ENCODE results near the gene GALNT14. TPM values are rescaled to one million over a fixed set of nuclear protein-coding genes. Genes with fewer than 3 reads are reported as not detected.
"Not testable (repeated sequence)": the region's sequence is repeated elsewhere in the genome, so short reads cannot be mapped to it uniquely, and the experiment has no call there.

GALNT14 gene
- total and polyA plus RNA-seq, 4 donors, result 0.85 to 2.8 (median 2.4) TPM

GRCh38 chr2:30910686-30911085 is 227.6 kb downstream of the GALNT14 start:
- no peaks in the 10 kb centered on the region for H3K4me1 ChIP-seq (ENCODE audit: control insufficient read depth in 5 of 5, insufficient read depth in 5 of 5, low read length in 5 of 5)
- no peak for DNase-seq
- no peak overlapping the region for H3K9ac ChIP-seq (ENCODE audit: insufficient read depth in 1 of 2, low read length in 2 of 2)
- H3K27ac ChIP-seq (ENCODE audit: low read depth in 1 of 2, low read length in 1 of 2), result no peak overlapping the region
- no peaks in the 10 kb centered on the region for H3K27me3 ChIP-seq (ENCODE audit: control insufficient read depth in 3 of 3, insufficient read depth in 3 of 3, low read length in 2 of 3)
- ATAC-seq (ENCODE audit: insufficient read depth, low FRiP score), result no peak
- H3K36me3 ChIP-seq (ENCODE audit: control insufficient read depth in 4 of 4, insufficient read depth in 4 of 4, low read length in 4 of 4), result no peaks in the 10 kb centered on the region
- H3K9me3 ChIP-seq (ENCODE audit: control insufficient read depth in 4 of 4, insufficient read depth in 3 of 4, low read length in 3 of 4), result peaks cover 0 to 3% (median 0%) of the 10 kb centered on the region in 4 donors
- TF ChIP-seq CTCF (IDR thresholded peaks at IDR 0.05; ENCODE audit: control extremely low read depth, extremely low read depth), result no peak
- no peak overlapping the region for H3K4me3 ChIP-seq
- WGBS, 2 donors, result 96 to 97% methylated on average over 7 of the region's 7 CpGs

GRCh38 chr2:30904437-30904836 is 233.8 kb downstream of the GALNT14 start:
- not testable (repeated sequence) for H3K4me3 ChIP-seq; H3K9me3 ChIP-seq (ENCODE audit: control insufficient read depth in 4 of 4, insufficient read depth in 3 of 4, low read length in 3 of 4); H3K36me3 ChIP-seq (ENCODE audit: control insufficient read depth in 4 of 4, insufficient read depth in 4 of 4, low read length in 4 of 4); H3K9ac ChIP-seq (ENCODE audit: insufficient read depth in 1 of 2, low read length in 2 of 2); DNase-seq; ATAC-seq (ENCODE audit: insufficient read depth, low FRiP score); H3K27me3 ChIP-seq (ENCODE audit: control insufficient read depth in 3 of 3, insufficient read depth in 3 of 3, low read length in 2 of 3); H3K27ac ChIP-seq (ENCODE audit: low read depth in 1 of 2, low read length in 1 of 2)
- WGBS, 2 donors, result 78 to 97% methylated on average over 10 to 14 of the region's 14 CpGs
- peaks cover 0 to 15% (median 4%) of the 10 kb centered on the region in 5 donors for H3K4me1 ChIP-seq (ENCODE audit: control insufficient read depth in 5 of 5, insufficient read depth in 5 of 5, low read length in 5 of 5)

- TF ChIP-seq CTCF (IDR thresholded peaks at IDR 0.05; ENCODE audit: control extremely low read depth, extremely low read depth), result no peak
These were observed 234.9 kb downstream of the GALNT14 start for GRCh38 chr2:30903326-30903725.

GRCh38 chr2:30900381-30900780 is 237.9 kb downstream of the GALNT14 start:
- DNase-seq (peak; percentile 69 to 93 (median 92)), ATAC-seq (ENCODE audit: insufficient read depth, low FRiP score) (no peak)
- WGBS, 2 donors, result 72 to 88% methylated on average over 5 of the region's 5 CpGs
- no peak overlapping the region for H3K27ac ChIP-seq (ENCODE audit: low read depth in 1 of 2, low read length in 1 of 2)
- no peak overlapping the region for H3K9ac ChIP-seq (ENCODE audit: insufficient read depth in 1 of 2, low read length in 2 of 2)
- no peak overlapping the region for H3K4me3 ChIP-seq
- H3K9me3 ChIP-seq (ENCODE audit: control insufficient read depth in 4 of 4, insufficient read depth in 3 of 4, low read length in 3 of 4), result peaks cover 0 to 6% (median 0%) of the 10 kb centered on the region in 4 donors
- H3K4me1 ChIP-seq (ENCODE audit: control insufficient read depth in 5 of 5, insufficient read depth in 5 of 5, low read length in 5 of 5), result peaks cover 0 to 16% (median 4%) of the 10 kb centered on the region in 5 donors
- peaks cover 0 to 11% (median 0%) of the 10 kb centered on the region in 3 donors for H3K27me3 ChIP-seq (ENCODE audit: control insufficient read depth in 3 of 3, insufficient read depth in 3 of 3, low read length in 2 of 3)
- H3K36me3 ChIP-seq (ENCODE audit: control insufficient read depth in 4 of 4, insufficient read depth in 4 of 4, low read length in 4 of 4), result no peaks in the 10 kb centered on the region
- no peak for TF ChIP-seq CTCF (IDR thresholded peaks at IDR 0.05; ENCODE audit: control extremely low read depth, extremely low read depth)

More at GRCh38 chr2:30903326-30903725, 234.9 kb downstream of the GALNT14 start:
- Histone ChIP-seq H3K27me3 (ENCODE audit: control insufficient read depth in 3 of 3, insufficient read depth in 3 of 3, low read length in 2 of 3) (no peaks in the 10 kb centered on the region), H3K36me3 (ENCODE audit: control insufficient read depth in 4 of 4, insufficient read depth in 4 of 4, low read length in 4 of 4) (no peaks in the 10 kb centered on the region), H3K4me3 (no peak overlapping the region), H3K27ac (ENCODE audit: low read depth in 1 of 2, low read length in 1 of 2) (no peak overlapping the region), H3K9ac (ENCODE audit: insufficient read depth in 1 of 2, low read length in 2 of 2) (no peak overlapping the region), H3K9me3 (ENCODE audit: control insufficient read depth in 4 of 4, insufficient read depth in 3 of 4, low read length in 3 of 4) (peaks cover 0 to 4% (median 0%) of the 10 kb centered on the region in 4 donors), H3K4me1 (ENCODE audit: control insufficient read depth in 5 of 5, insufficient read depth in 5 of 5, low read length in 5 of 5) (peaks cover 0 to 16% (median 4%) of the 10 kb centered on the region in 5 donors)
- DNase-seq (no peak), ATAC-seq (ENCODE audit: insufficient read depth, low FRiP score) (no peak)
- WGBS, 2 donors, result 94 to 97% methylated on average over 5 of the region's 5 CpGs
